ENCODE measurements around the gene PPM1N. TPM values are rescaled to one million over a fixed set of nuclear protein-coding genes. Genes with fewer than 3 reads are reported as not detected.
A peak's percentile ranks its signal among the peaks of the same experiment; 100 is the strongest.

Gene PPM1N
- polyA plus RNA-seq, 2 of the 4 experiments (the other 2 are of a cell fraction), result 9.2 to 10.5 TPM

- WGBS (ENCODE audit: missing lambda C conversion rate), result 60% methylated on average over 9 of the region's 9 CpGs
- Histone ChIP-seq H3K9me3 (no peaks in the 10 kb centered on the region), H3K27ac (peak overlapping the region in 1 of 2 experiments; percentile 47; a peak in 1 of 6 replicates), H3K4me1 (peaks cover 20% of the 10 kb centered on the region), H3K4me3 (no peak overlapping the region), H3K4me2 (no peak overlapping the region)
- peak; percentile 93 for FAIRE-seq
- CTCF ChIA-PET, result interaction anchor here (0.6 to 7.8 kb wide), 18 partner anchors 8 to 146 kb away, joined by 3 to 71 read pairs (median 5); no protein-coding TSS in a partner anchor
- POLR2A ChIA-PET, result no interaction called here
- DNase-seq (ENCODE audit: low read depth in 1 of 2, low spot score in 1 of 2), result peak; percentile 94
- ATAC-seq, result peak; percentile 92 to 93
- TF ChIP-seq, protein P1, sequence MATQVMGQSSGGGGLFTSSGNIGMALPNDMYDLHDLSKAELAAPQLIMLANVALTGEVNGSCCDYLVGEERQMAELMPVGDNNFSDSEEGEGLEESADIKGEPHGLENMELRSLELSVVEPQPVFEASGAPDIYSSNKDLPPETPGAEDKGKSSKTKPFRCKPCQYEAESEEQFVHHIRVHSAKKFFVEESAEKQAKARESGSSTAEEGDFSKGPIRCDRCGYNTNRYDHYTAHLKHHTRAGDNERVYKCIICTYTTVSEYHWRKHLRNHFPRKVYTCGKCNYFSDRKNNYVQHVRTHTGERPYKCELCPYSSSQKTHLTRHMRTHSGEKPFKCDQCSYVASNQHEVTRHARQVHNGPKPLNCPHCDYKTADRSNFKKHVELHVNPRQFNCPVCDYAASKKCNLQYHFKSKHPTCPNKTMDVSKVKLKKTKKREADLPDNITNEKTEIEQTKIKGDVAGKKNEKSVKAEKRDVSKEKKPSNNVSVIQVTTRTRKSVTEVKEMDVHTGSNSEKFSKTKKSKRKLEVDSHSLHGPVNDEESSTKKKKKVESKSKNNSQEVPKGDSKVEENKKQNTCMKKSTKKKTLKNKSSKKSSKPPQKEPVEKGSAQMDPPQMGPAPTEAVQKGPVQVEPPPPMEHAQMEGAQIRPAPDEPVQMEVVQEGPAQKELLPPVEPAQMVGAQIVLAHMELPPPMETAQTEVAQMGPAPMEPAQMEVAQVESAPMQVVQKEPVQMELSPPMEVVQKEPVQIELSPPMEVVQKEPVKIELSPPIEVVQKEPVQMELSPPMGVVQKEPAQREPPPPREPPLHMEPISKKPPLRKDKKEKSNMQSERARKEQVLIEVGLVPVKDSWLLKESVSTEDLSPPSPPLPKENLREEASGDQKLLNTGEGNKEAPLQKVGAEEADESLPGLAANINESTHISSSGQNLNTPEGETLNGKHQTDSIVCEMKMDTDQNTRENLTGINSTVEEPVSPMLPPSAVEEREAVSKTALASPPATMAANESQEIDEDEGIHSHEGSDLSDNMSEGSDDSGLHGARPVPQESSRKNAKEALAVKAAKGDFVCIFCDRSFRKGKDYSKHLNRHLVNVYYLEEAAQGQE (IDR thresholded peaks at IDR 0.05), result no peak
- TF ChIP-seq HOXA7 (CRISPR knock-in tag; IDR thresholded peaks at IDR 0.05) (no peak), ESRRA (IDR thresholded peaks at IDR 0.05; ENCODE audit: borderline replicate concordance, low read length) (no peak), SMC3 (IDR thresholded peaks at IDR 0.05) (peak; percentile 94), FOSL2 (IDR thresholded peaks at IDR 0.05) (no peak), FOSL2 (CRISPR knock-in tag; IDR thresholded peaks at IDR 0.05) (no peak; the same call in 1 of the 2 replicates), EHF (CRISPR knock-in tag; IDR thresholded peaks at IDR 0.05) (no peak), CHD2 (IDR thresholded peaks at IDR 0.05; ENCODE audit: low read length, partially characterized antibody) (no peak), NPAS2 (CRISPR knock-in tag; IDR thresholded peaks at IDR 0.05; ENCODE audit: borderline replicate concordance) (no peak), NR3C1 (IDR thresholded peaks at IDR 0.05) (no peak), SREBF2 (IDR thresholded peaks at IDR 0.05) (no peak), RNF2 (IDR thresholded peaks at IDR 0.05; ENCODE audit: borderline replicate concordance, low read depth) (no peak), ZFP36 (IDR thresholded peaks at IDR 0.05; ENCODE audit: borderline replicate concordance, partially characterized antibody) (no peak), RAD21 (conservative IDR thresholded peaks at IDR 0.05 in 1 of 2, IDR thresholded peaks at IDR 0.05 in 1 of 2) (peak; percentile 97 to 98), JUN (IDR thresholded peaks at IDR 0.05) (peak in 1 of 2 experiments; percentile 52; a peak in 2 of 5 replicates), CEBPB (IDR thresholded peaks at IDR 0.05) (no peak), NFE2L2 (conservative IDR thresholded peaks at IDR 0.05; ENCODE audit: low read length) (no peak), JUNB (IDR thresholded peaks at IDR 0.05) (no peak), PHF8 (IDR thresholded peaks at IDR 0.05; ENCODE audit: borderline replicate concordance, low read depth) (no peak), MAFK (IDR thresholded peaks at IDR 0.05; ENCODE audit: partially characterized antibody) (no peak), EHMT2 (IDR thresholded peaks at IDR 0.05; ENCODE audit: low read depth) (no peak), HEYL (CRISPR knock-in tag; IDR thresholded peaks at IDR 0.05) (no peak), FOXS1 (CRISPR knock-in tag; IDR thresholded peaks at IDR 0.05) (no peak), ATOH8 (CRISPR knock-in tag; IDR thresholded peaks at IDR 0.05; ENCODE audit: low read depth) (no peak), CBX8 (IDR thresholded peaks at IDR 0.05) (no peak)
- TF ChIP-seq, protein P2, sequence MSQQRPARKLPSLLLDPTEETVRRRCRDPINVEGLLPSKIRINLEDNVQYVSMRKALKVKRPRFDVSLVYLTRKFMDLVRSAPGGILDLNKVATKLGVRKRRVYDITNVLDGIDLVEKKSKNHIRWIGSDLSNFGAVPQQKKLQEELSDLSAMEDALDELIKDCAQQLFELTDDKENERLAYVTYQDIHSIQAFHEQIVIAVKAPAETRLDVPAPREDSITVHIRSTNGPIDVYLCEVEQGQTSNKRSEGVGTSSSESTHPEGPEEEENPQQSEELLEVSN (IDR thresholded peaks at IDR 0.05; ENCODE audit: borderline replicate concordance, low read depth), result no peak
- TF ChIP-seq, protein P3, sequence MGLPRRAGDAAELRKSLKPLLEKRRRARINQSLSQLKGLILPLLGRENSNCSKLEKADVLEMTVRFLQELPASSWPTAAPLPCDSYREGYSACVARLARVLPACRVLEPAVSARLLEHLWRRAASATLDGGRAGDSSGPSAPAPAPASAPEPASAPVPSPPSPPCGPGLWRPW (IDR thresholded peaks at IDR 0.05), result no peak
- TF ChIP-seq, protein P4, sequence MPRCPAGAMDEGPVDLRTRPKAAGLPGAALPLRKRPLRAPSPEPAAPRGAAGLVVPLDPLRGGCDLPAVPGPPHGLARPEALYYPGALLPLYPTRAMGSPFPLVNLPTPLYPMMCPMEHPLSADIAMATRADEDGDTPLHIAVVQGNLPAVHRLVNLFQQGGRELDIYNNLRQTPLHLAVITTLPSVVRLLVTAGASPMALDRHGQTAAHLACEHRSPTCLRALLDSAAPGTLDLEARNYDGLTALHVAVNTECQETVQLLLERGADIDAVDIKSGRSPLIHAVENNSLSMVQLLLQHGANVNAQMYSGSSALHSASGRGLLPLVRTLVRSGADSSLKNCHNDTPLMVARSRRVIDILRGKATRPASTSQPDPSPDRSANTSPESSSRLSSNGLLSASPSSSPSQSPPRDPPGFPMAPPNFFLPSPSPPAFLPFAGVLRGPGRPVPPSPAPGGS (IDR thresholded peaks at IDR 0.05), result no peak
- TF ChIP-seq, protein P5, sequence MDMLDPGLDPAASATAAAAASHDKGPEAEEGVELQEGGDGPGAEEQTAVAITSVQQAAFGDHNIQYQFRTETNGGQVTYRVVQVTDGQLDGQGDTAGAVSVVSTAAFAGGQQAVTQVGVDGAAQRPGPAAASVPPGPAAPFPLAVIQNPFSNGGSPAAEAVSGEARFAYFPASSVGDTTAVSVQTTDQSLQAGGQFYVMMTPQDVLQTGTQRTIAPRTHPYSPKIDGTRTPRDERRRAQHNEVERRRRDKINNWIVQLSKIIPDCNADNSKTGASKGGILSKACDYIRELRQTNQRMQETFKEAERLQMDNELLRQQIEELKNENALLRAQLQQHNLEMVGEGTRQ (IDR thresholded peaks at IDR 0.05), result no peak
- TF ChIP-seq, protein P6, sequence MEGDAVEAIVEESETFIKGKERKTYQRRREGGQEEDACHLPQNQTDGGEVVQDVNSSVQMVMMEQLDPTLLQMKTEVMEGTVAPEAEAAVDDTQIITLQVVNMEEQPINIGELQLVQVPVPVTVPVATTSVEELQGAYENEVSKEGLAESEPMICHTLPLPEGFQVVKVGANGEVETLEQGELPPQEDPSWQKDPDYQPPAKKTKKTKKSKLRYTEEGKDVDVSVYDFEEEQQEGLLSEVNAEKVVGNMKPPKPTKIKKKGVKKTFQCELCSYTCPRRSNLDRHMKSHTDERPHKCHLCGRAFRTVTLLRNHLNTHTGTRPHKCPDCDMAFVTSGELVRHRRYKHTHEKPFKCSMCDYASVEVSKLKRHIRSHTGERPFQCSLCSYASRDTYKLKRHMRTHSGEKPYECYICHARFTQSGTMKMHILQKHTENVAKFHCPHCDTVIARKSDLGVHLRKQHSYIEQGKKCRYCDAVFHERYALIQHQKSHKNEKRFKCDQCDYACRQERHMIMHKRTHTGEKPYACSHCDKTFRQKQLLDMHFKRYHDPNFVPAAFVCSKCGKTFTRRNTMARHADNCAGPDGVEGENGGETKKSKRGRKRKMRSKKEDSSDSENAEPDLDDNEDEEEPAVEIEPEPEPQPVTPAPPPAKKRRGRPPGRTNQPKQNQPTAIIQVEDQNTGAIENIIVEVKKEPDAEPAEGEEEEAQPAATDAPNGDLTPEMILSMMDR (IDR thresholded peaks at IDR 0.05), result peak; percentile 97
These were observed 25.5 kb downstream of the PPM1N start for GRCh38 chr19:45523642-45524256.
